ENCODE measurements around the gene MLC1.

- TF ChIP-seq CTCF (conservative IDR thresholded peaks at IDR 0.05; ENCODE audit: low read depth, low read length) (no peak), RAD21 (IDR thresholded peaks at IDR 0.05; ENCODE audit: low read length) (no peak), RFX5 (IDR thresholded peaks at IDR 0.05; ENCODE audit: low read depth, low read length) (no peak), CEBPB (IDR thresholded peaks at IDR 0.05; ENCODE audit: low read depth, low read length) (no peak), POLR2A (IDR thresholded peaks at IDR 0.05; ENCODE audit: low read depth, low read length) (no peak), RCOR1 (IDR thresholded peaks at IDR 0.05; ENCODE audit: insufficient replicate concordance, low read length) (no peak), BHLHE40 (IDR thresholded peaks at IDR 0.05; ENCODE audit: low read depth, low read length) (no peak), SMC3 (IDR thresholded peaks at IDR 0.05; ENCODE audit: low read depth, low read length) (no peak)
These were observed 28.8 kb downstream of the MLC1 start for GRCh38 chr22:50056214-50056972.
